Neural progenitor cell (in vitro differentiated cells): ENCODE results near the gene GNAI3.

Source experiments
- EZH2 ChIP-seq: fragments of 200-600 bp; sonication (generic); IDR thresholded peaks from 2 replicates; pipeline ENCODE4 v1.6.1; 2017; ENCODE audit warnings: antibody characterized with exemption, mild to moderate bottlenecking, moderate library complexity
- EZH2phosphoT487 ChIP-seq: fragments of 200-600 bp; sonication (generic); IDR thresholded peaks from 2 replicates; pipeline ENCODE4 v1.6.1; 2017; ENCODE audit warnings: antibody characterized with exemption
- TF ChIP-seq, protein P1 (sequence below): fragments of 200-600 bp; sonication (generic); IDR thresholded peaks from 2 replicates; pipeline ENCODE4 v1.5.1; 2017; ENCODE audit warnings: antibody characterized with exemption, mild to moderate bottlenecking

DNA sequence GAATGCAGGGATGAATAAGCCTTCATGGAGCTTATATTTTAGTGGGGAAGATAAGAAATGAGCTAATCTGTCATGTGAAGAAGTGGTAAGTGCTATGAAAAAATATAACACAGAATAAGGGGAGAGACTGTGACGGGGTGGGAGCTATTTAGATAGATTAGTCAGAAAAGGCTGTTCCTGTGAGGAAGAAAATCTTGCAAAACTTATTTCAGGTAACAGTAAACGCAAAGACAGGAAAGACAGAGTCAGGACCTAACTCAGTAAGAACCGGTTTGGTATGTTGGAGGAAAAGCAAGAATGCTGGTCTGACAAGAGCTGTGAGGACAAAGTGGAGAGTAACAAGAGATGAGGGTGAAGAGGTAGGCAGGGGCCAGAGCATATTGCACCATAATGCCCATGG lies 22.0 kb downstream of the GNAI3 start:
- TF ChIP-seq, protein P1, sequence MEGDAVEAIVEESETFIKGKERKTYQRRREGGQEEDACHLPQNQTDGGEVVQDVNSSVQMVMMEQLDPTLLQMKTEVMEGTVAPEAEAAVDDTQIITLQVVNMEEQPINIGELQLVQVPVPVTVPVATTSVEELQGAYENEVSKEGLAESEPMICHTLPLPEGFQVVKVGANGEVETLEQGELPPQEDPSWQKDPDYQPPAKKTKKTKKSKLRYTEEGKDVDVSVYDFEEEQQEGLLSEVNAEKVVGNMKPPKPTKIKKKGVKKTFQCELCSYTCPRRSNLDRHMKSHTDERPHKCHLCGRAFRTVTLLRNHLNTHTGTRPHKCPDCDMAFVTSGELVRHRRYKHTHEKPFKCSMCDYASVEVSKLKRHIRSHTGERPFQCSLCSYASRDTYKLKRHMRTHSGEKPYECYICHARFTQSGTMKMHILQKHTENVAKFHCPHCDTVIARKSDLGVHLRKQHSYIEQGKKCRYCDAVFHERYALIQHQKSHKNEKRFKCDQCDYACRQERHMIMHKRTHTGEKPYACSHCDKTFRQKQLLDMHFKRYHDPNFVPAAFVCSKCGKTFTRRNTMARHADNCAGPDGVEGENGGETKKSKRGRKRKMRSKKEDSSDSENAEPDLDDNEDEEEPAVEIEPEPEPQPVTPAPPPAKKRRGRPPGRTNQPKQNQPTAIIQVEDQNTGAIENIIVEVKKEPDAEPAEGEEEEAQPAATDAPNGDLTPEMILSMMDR: no peak
- TF ChIP-seq EZH2: no peak
- TF ChIP-seq EZH2phosphoT487: no peak
